Measurements from ENCODE around the gene RIMS4.

Gene RIMS4

DNA sequence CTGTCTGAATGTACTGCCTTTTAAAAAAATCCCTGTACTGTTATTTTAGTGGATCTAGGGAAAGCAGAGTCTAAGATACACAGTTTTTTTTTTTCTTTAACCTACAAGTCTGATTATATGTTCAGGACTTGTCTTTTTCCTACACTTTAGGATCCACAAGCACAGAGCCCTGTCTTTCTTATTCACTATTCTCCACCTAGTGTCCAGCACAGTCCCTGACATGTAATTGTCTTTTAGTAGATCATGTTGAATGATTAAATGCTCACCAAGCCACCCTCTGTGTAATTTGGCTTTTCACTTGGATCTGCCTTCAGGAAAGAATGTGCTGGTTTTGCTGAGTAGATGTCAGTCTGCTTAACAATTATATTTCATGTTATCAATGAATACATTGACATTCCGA lies 39.4 kb upstream of the RIMS4 start:
- TF ChIP-seq CTCF (conservative IDR thresholded peaks at IDR 0.05), result peak; percentile 68
- H3K27ac ChIP-seq, result peak overlapping the region; percentile 90

- H3K27ac ChIP-seq, result peak overlapping the region; percentile 90
- no peak for TF ChIP-seq CTCF (conservative IDR thresholded peaks at IDR 0.05)
These were observed 38.1 kb upstream of the RIMS4 start for GRCh38 chr20:44848254-44849015.

DNA sequence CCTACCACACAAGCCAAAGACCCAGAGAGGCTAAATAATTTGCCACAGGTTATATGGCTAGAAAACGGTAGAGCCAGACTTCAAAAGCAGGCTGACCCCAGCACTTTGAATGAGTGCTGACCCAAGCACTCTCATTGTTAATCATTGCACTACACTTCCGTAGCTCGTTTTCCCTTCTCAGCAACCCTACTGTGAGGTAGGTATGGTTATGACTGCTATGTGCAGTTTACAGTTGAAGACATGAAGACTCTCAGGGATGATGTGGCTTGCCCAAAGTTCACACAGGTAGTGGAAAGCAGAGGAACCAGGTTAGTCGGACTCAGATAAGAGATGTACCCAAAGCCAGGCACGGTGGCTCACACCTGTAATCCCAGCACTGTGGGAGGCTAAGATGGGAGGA lies 33.5 kb upstream of the RIMS4 start:
- no peak for TF ChIP-seq CTCF (conservative IDR thresholded peaks at IDR 0.05)
- no peak overlapping the region for H3K27ac ChIP-seq

- no peak for TF ChIP-seq CTCF (conservative IDR thresholded peaks at IDR 0.05)
- no peak overlapping the region for H3K27ac ChIP-seq
These were observed 31.6 kb upstream of the RIMS4 start for GRCh38 chr20:44841955-44842354.

DNA sequence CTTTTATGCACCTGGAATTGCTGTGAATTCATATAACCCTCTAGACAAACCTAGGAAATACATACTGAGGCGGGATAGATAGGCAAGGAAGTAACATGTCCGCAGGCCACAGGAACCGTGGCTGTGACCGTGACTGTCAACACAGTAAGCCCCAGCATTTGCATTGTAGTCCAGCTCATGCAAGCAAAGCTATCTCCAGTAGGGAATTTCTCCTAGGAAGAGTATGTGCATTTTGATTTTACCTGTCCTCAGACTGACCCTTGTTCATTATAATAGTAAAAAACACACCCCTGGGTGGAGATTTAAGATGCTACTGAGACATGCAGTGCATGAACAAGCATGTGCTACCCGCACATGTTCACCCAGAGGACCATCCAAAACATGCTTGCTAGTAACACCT lies 30.5 kb upstream of the RIMS4 start:
- H3K27ac ChIP-seq, result no peak overlapping the region

DNA sequence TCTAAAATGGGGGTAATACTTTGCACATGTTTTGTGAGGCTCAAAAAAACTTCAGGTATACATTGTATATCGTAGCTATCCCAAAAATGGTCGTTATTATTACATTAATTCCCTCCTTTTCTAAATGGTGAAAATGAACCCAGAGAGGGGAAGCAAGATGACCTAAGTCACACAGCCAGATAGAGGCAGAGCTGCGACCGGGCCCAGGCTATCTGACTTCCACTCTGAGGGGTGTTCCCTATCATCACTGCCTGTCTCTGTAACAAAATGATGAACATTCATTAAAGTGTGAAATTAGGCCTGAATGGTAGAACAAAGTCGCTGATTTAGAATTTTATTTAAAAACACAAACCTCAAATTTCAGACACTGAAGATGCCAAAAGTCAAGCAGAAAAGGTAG lies 29.1 kb upstream of the RIMS4 start:
- TF ChIP-seq CTCF (conservative IDR thresholded peaks at IDR 0.05), result no peak
- H3K27ac ChIP-seq, result no peak overlapping the region

More for the DNA sequence above, 30.5 kb upstream of the RIMS4 start:
- no peak for TF ChIP-seq CTCF (conservative IDR thresholded peaks at IDR 0.05)

DNA sequence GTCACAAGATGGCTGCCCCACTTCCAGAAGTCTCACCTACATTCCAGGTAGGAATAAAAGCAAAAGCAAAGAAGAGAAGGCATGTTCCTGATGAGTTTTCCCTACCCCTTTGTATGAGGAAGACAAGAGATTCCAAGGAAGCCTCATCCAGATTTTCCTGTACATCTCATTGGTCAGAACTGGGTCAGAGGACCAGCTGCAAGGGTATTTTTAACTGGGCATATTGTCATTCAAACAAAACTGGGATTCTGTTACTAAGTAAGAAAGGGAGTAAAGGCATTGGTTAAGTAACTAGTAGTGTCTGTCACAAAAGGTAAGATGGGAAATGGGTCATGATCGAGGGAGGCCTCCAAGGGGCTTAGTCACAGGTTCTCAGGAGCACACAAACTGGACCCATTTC lies 28.2 kb upstream of the RIMS4 start:
- no peak overlapping the region for H3K27ac ChIP-seq
- no peak for TF ChIP-seq CTCF (conservative IDR thresholded peaks at IDR 0.05)

All from VCaP (cell line).